ENCODE results near the gene MYH9. TPM values are rescaled to one million over a fixed set of nuclear protein-coding genes. Genes with fewer than 3 reads are reported as not detected.

The MYH9 gene
- total RNA-seq, 1 experiment from 2014 or later: 788 TPM

DNA sequence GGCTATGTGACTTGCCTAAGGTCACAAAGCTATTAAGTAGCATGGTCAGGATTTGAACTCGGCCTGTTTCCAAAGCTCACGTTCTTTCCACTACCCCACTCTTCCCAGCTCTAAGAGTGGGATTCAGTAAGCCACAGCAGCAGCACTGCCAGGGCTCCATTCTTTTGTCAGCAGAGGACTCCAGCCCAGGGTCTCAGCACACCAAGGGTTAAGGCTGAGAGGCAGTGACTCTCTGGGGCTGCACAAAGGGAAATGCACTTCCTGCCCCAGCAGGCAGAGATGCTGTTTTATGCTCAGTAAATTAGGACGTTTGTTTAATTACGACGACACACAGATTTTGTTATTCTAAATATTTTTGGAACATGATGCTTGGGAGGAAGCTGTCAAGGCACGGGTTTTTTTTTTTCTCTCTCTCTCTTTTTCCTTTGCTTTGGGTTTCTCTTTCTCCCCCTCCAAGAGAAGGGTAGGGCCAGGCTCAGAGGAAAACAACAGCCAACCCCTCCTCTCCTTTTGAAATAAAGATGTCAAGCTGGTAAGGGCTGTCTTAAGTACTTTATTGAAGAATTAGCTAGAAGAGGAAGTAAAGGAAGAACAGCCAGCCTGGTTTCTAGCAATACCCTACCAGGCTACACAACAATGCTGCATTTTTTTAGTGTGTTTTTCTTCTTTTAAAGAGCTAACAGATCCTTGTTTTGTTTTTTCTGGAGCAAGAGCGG lies 2.8 kb downstream of the MYH9 start:
- Histone ChIP-seq H3K4me3 (ENCODE audit: low read depth in 2 of 2, low read length in 2 of 2) (peak overlapping the region; percentile 85 to 95), H3K9me3 (ENCODE audit: control insufficient read depth, insufficient read depth, low read depth, low read length) (no peaks in the 10 kb centered on the region), H3K27me3 (ENCODE audit: control insufficient read depth, insufficient read depth, low read length) (no peaks in the 10 kb centered on the region), H3K27ac (ENCODE audit: low read length) (peak overlapping the region; percentile 95), H3K36me3 (ENCODE audit: control insufficient read depth, insufficient read depth, low read length) (peaks cover 3% of the 10 kb centered on the region), H3K4me1 (ENCODE audit: control insufficient read depth, insufficient read depth, low read length) (peaks cover 26% of the 10 kb centered on the region)
- in situ Hi-C loops (cut with HindIII; ENCODE audit: low pct_unique_long_range_greater_than_20kb, low sequenced_read_pairs): no loop called here
- ATAC-seq: no peak
- DNase-seq (ENCODE audit: low read depth, low spot score): no peak
- no TSS peak for BruUV-seq (replicated peaks)
- ChIA-PET POLR2A (interaction anchor here (0.6 to 0.7 kb wide), 2 partner anchors 13 to 641 kb away, joined by 3 to 6 read pairs; no protein-coding TSS in a partner anchor), CTCF (no interaction called here)
- intact Hi-C loops (cut with micrococcal nuclease; ENCODE audit: unreplicated experiment): no loop called here
- 0 out of 2 replicates have a peak, but pooled peaks have one; percentile 42 for TF ChIP-seq SIN3A (IDR thresholded peaks at IDR 0.05; ENCODE audit: borderline replicate concordance, insufficient read depth, low read depth, low read length)
- TF ChIP-seq TCF7L2 (IDR thresholded peaks at IDR 0.05; ENCODE audit: low read depth, low read length): no peak
- peak; percentile 48; the same call in 1 of the 2 replicates for TF ChIP-seq POLR2AphosphoS5 (IDR thresholded peaks at IDR 0.05; ENCODE audit: low read depth, low read length)

DNA sequence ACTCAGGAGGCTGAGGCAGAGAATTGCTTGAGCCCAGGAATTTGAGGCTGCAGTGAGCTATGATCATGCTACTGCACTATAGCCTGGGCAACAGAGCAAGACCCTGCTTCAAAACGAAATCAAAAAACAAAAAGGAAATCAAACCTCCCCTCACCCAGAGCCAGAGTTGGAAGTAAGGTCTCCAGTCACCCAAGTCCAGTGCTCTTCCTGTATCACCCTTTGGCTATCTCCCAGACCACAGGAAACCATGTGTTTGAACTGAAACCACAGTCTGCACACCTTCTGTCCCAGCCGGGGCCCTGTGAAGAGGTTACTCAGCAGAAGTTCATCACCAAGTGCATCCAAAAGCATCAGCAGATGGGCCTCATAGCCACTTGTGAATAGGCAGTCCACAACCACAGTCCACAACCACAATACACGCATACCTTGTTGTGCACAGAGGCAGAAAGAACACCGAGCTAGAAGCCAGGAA lies 4.6 kb downstream of the MYH9 start:
- peak overlapping the region; percentile 12 to 24 for H3K4me3 ChIP-seq (ENCODE audit: low read depth in 2 of 2, low read length in 2 of 2)
- no peak for ATAC-seq
- DNase-seq (ENCODE audit: low read depth, low spot score): no peak
- TF ChIP-seq TCF7L2 (IDR thresholded peaks at IDR 0.05; ENCODE audit: low read depth, low read length): no peak
- 0 out of 2 replicates have a peak, but pooled peaks have one; percentile 33 for TF ChIP-seq POLR2AphosphoS5 (IDR thresholded peaks at IDR 0.05; ENCODE audit: low read depth, low read length)
- no peak for TF ChIP-seq SIN3A (IDR thresholded peaks at IDR 0.05; ENCODE audit: borderline replicate concordance, insufficient read depth, low read depth, low read length)
- TF ChIP-seq, protein P1, sequence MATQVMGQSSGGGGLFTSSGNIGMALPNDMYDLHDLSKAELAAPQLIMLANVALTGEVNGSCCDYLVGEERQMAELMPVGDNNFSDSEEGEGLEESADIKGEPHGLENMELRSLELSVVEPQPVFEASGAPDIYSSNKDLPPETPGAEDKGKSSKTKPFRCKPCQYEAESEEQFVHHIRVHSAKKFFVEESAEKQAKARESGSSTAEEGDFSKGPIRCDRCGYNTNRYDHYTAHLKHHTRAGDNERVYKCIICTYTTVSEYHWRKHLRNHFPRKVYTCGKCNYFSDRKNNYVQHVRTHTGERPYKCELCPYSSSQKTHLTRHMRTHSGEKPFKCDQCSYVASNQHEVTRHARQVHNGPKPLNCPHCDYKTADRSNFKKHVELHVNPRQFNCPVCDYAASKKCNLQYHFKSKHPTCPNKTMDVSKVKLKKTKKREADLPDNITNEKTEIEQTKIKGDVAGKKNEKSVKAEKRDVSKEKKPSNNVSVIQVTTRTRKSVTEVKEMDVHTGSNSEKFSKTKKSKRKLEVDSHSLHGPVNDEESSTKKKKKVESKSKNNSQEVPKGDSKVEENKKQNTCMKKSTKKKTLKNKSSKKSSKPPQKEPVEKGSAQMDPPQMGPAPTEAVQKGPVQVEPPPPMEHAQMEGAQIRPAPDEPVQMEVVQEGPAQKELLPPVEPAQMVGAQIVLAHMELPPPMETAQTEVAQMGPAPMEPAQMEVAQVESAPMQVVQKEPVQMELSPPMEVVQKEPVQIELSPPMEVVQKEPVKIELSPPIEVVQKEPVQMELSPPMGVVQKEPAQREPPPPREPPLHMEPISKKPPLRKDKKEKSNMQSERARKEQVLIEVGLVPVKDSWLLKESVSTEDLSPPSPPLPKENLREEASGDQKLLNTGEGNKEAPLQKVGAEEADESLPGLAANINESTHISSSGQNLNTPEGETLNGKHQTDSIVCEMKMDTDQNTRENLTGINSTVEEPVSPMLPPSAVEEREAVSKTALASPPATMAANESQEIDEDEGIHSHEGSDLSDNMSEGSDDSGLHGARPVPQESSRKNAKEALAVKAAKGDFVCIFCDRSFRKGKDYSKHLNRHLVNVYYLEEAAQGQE (IDR thresholded peaks at IDR 0.05; ENCODE audit: insufficient read depth in 1 of 2, low read depth in 2 of 2, low read length in 1 of 2): no peak
- TF ChIP-seq, protein P2, sequence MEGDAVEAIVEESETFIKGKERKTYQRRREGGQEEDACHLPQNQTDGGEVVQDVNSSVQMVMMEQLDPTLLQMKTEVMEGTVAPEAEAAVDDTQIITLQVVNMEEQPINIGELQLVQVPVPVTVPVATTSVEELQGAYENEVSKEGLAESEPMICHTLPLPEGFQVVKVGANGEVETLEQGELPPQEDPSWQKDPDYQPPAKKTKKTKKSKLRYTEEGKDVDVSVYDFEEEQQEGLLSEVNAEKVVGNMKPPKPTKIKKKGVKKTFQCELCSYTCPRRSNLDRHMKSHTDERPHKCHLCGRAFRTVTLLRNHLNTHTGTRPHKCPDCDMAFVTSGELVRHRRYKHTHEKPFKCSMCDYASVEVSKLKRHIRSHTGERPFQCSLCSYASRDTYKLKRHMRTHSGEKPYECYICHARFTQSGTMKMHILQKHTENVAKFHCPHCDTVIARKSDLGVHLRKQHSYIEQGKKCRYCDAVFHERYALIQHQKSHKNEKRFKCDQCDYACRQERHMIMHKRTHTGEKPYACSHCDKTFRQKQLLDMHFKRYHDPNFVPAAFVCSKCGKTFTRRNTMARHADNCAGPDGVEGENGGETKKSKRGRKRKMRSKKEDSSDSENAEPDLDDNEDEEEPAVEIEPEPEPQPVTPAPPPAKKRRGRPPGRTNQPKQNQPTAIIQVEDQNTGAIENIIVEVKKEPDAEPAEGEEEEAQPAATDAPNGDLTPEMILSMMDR (IDR thresholded peaks at IDR 0.05): no peak
- POLR2A ChIA-PET: interaction anchor here (0.7 kb wide), 1 partner anchor 34 kb away, joined by 4 read pairs; no protein-coding TSS in a partner anchor
- peaks cover 41% of the 10 kb centered on the region for H3K4me1 ChIP-seq (ENCODE audit: control insufficient read depth, insufficient read depth, low read length)
- intact Hi-C loops (cut with micrococcal nuclease; ENCODE audit: unreplicated experiment) (no loop called here), in situ Hi-C loops (cut with HindIII; ENCODE audit: low pct_unique_long_range_greater_than_20kb, low sequenced_read_pairs) (no loop called here)
- H3K36me3 ChIP-seq (ENCODE audit: control insufficient read depth, insufficient read depth, low read length): peaks cover 3% of the 10 kb centered on the region
- H3K9me3 ChIP-seq (ENCODE audit: control insufficient read depth, insufficient read depth, low read depth, low read length): no peaks in the 10 kb centered on the region
- no peaks in the 10 kb centered on the region for H3K27me3 ChIP-seq (ENCODE audit: control insufficient read depth, insufficient read depth, low read length)
- CTCF ChIA-PET: no interaction called here
- peak overlapping the region; percentile 72 for H3K27ac ChIP-seq (ENCODE audit: low read length)
- no TSS peak for BruUV-seq (replicated peaks)

Data from Panc1 (cell line).